Measurements from ENCODE around the gene GLRX.

The GLRX gene

GRCh38 chr5:95866435-95867040 lies 44.0 kb upstream of the GLRX start:
- no peaks in the 10 kb centered on the region for H3K27me3 ChIP-seq (ENCODE audit: control insufficient read depth, insufficient read depth, low read length)
- no peak overlapping the region for H2AFZ ChIP-seq
- H3K9ac ChIP-seq, result no peak overlapping the region
- no peak for TF ChIP-seq CTCF (IDR thresholded peaks at IDR 0.05)
- no peak overlapping the region for H3K4me3 ChIP-seq (ENCODE audit: low read depth, low read length)
- peaks cover 20% of the 10 kb centered on the region for H3K4me1 ChIP-seq
- H3K36me3 ChIP-seq (ENCODE audit: control insufficient read depth, insufficient read depth, low read length), result no peaks in the 10 kb centered on the region
- H3K79me2 ChIP-seq, result no peaks in the 10 kb centered on the region
- H3K4me2 ChIP-seq (ENCODE audit: low read length), result no peak overlapping the region
- H3K27ac ChIP-seq, result no peak overlapping the region
- H3K9me3 ChIP-seq (ENCODE audit: control insufficient read depth, low read length), result no peaks in the 10 kb centered on the region

GRCh38 chr5:95864944-95865504 lies 42.5 kb upstream of the GLRX start:
- Histone ChIP-seq H3K27me3 (ENCODE audit: control insufficient read depth, insufficient read depth, low read length) (no peaks in the 10 kb centered on the region), H3K4me3 (ENCODE audit: low read depth, low read length) (no peak overlapping the region), H3K9ac (no peak overlapping the region), H3K79me2 (no peaks in the 10 kb centered on the region), H3K4me1 (peaks cover 28% of the 10 kb centered on the region), H3K27ac (no peak overlapping the region), H2AFZ (peak overlapping the region; percentile 40), H3K9me3 (ENCODE audit: control insufficient read depth, low read length) (no peaks in the 10 kb centered on the region), H3K4me2 (ENCODE audit: low read length) (no peak overlapping the region), H3K36me3 (ENCODE audit: control insufficient read depth, insufficient read depth, low read length) (no peaks in the 10 kb centered on the region)
- TF ChIP-seq CTCF (IDR thresholded peaks at IDR 0.05), result no peak

- H3K9ac ChIP-seq, result no peak overlapping the region
- H3K27ac ChIP-seq, result no peak overlapping the region
- peaks cover 28% of the 10 kb centered on the region for H3K4me1 ChIP-seq
- H3K4me3 ChIP-seq (ENCODE audit: low read depth, low read length), result no peak overlapping the region
- no peaks in the 10 kb centered on the region for H3K36me3 ChIP-seq (ENCODE audit: control insufficient read depth, insufficient read depth, low read length)
- H3K4me2 ChIP-seq (ENCODE audit: low read length), result no peak overlapping the region
- no peaks in the 10 kb centered on the region for H3K9me3 ChIP-seq (ENCODE audit: control insufficient read depth, low read length)
- H2AFZ ChIP-seq, result no peak overlapping the region
- H3K79me2 ChIP-seq, result no peaks in the 10 kb centered on the region
- no peak for TF ChIP-seq CTCF (IDR thresholded peaks at IDR 0.05)
- no peaks in the 10 kb centered on the region for H3K27me3 ChIP-seq (ENCODE audit: control insufficient read depth, insufficient read depth, low read length)
Measured at GRCh38 chr5:95864456-95864855, 41.9 kb upstream of the GLRX start.

- Histone ChIP-seq H3K27ac (peak overlapping the region; percentile 91), H2AFZ (peak overlapping the region; percentile 86), H3K4me2 (ENCODE audit: low read length) (no peak overlapping the region), H3K36me3 (ENCODE audit: control insufficient read depth, insufficient read depth, low read length) (no peaks in the 10 kb centered on the region), H3K27me3 (ENCODE audit: control insufficient read depth, insufficient read depth, low read length) (no peaks in the 10 kb centered on the region), H3K79me2 (no peaks in the 10 kb centered on the region), H3K9ac (no peak overlapping the region), H3K4me3 (ENCODE audit: low read depth, low read length) (no peak overlapping the region), H3K9me3 (ENCODE audit: control insufficient read depth, low read length) (no peaks in the 10 kb centered on the region), H3K4me1 (peaks cover 35% of the 10 kb centered on the region)
- TF ChIP-seq CTCF (IDR thresholded peaks at IDR 0.05), result no peak
Measured at GRCh38 chr5:95863383-95863757, 40.8 kb upstream of the GLRX start.
